Measurements from ENCODE around the gene CCDC88B.
"Not testable (repeated sequence)": the region's sequence is repeated elsewhere in the genome, so short reads cannot be mapped to it uniquely, and the experiment has no call there.

The CCDC88B gene

GRCh38 chr11:64323373-64323772 is 16.6 kb upstream of the CCDC88B start:
- no peak for DNase-seq (ENCODE audit: low read depth, low spot score)

GRCh38 chr11:64323984-64324383 is 16.0 kb upstream of the CCDC88B start:
- DNase-seq (ENCODE audit: low read depth, low spot score), result not testable (repeated sequence)

- no peak for DNase-seq (ENCODE audit: low read depth, low spot score)
Observed at GRCh38 chr11:64324692-64325469, 15.1 kb upstream of the CCDC88B start.

- DNase-seq (ENCODE audit: low read depth, low spot score), result no peak
Observed at GRCh38 chr11:64327375-64327774, 12.6 kb upstream of the CCDC88B start.

- DNase-seq (ENCODE audit: low read depth, low spot score), result no peak
Observed at GRCh38 chr11:64327993-64328392, 12.0 kb upstream of the CCDC88B start.

- no peak for DNase-seq (ENCODE audit: low read depth, low spot score)
Observed at GRCh38 chr11:64330888-64331287, 9.1 kb upstream of the CCDC88B start.

- no peak for DNase-seq (ENCODE audit: low read depth, low spot score)
Observed at GRCh38 chr11:64331569-64332371, 8.2 kb upstream of the CCDC88B start.

GRCh38 chr11:64333556-64333955 is 6.4 kb upstream of the CCDC88B start:
- DNase-seq (ENCODE audit: low read depth, low spot score), result no peak

- no peak for DNase-seq (ENCODE audit: low read depth, low spot score)
Observed at GRCh38 chr11:64334764-64335735, 5.0 kb upstream of the CCDC88B start.

GRCh38 chr11:64337538-64338249 is 2.3 kb upstream of the CCDC88B start:
- DNase-seq (ENCODE audit: low read depth, low spot score), result no peak

- DNase-seq (ENCODE audit: low read depth, low spot score), result no peak
Observed at GRCh38 chr11:64338716-64339115, 1.3 kb upstream of the CCDC88B start.

GRCh38 chr11:64339286-64339685 is 718 bp upstream of the CCDC88B start:
- DNase-seq (ENCODE audit: low read depth, low spot score), result no peak

GRCh38 chr11:64340671-64341335 is 799 bp downstream of the CCDC88B start:
- DNase-seq (ENCODE audit: low read depth, low spot score), result no peak

- DNase-seq (ENCODE audit: low read depth, low spot score), result no peak
Observed at GRCh38 chr11:64341429-64341828, 1.4 kb downstream of the CCDC88B start.

- no peak for DNase-seq (ENCODE audit: low read depth, low spot score)
Observed at GRCh38 chr11:64341851-64342791, 2.1 kb downstream of the CCDC88B start.

GRCh38 chr11:64342869-64343745 is 3.1 kb downstream of the CCDC88B start:
- no peak for DNase-seq (ENCODE audit: low read depth, low spot score)

GRCh38 chr11:64343767-64344559 is 4.0 kb downstream of the CCDC88B start:
- no peak for DNase-seq (ENCODE audit: low read depth, low spot score)

- DNase-seq (ENCODE audit: low read depth, low spot score), result no peak
Observed at GRCh38 chr11:64344787-64345186, 4.8 kb downstream of the CCDC88B start.
